ENCODE measurements around the gene KIF16B.

The KIF16B gene

DNA sequence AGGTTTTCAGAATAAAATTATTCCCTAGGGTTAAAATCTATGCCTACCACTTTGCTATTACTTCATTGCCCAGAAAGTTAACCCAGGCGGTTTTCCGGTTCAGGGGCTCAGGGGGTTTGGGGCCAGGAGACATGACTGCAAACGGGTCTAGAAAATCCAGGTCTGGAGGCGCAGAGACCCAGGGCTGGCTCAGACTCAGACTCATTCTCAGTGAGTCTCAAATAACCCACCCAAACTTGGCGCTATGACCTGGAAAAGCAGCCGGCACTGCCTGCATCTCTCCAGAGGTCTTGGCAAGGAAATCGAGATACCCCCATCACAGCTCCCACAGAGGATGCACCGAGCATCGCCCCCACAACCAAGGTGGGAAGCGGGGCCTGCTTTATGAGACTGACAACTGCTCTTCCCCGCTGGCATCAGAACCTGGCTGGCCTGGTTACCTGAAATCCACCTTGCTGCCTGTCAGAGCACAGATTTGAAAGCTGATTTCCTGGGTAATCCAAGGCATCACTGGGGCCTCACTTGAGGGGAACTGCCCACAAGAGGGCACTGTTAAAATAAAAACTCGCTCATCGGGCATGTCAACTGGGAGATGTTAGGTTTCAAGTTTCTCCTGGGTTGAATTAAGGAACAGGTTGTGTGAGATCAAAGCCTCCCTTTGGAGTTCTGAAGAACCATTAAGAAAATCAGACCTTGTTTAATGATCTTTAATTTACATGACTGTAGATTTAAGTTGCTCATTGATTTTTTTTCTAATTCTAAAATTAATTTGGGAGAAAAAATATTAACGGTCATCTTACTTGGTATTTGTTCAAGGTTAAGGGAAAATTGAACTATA lies 55.1 kb downstream of the KIF16B start:
- H3K27me3 ChIP-seq (ENCODE audit: low read depth): no peaks in the 10 kb centered on the region
- DNase-seq (ENCODE audit: low spot score in 2 of 2): peak; percentile 38 to 47
- in situ Hi-C loops (cut with MboI; ENCODE audit: low sequenced_read_pairs): no loop called here
- no peak overlapping the region for H3K4me3 ChIP-seq
- no peaks in the 10 kb centered on the region for H3K4me1 ChIP-seq
- H3K36me3 ChIP-seq (replicated peaks): no peaks in the 10 kb centered on the region
- H3K9me3 ChIP-seq: no peaks in the 10 kb centered on the region

DNA sequence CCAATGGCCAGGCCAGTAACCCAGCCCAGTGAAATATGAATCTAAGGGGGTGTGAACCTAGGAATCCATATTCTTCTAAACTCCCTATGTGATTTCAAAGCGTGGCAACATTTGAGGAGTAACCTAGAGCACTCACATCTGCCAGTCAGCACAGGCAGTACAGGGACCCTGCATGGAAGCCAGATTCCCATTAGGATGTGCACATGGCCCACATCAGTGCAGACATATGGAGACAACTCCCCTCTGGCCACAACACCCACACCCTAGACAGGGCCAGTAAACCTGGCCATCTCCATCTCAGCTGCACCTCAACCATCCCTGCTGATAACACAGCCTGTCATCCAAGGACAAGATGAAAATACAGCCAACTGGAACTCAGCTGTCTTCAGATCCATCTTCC lies 56.5 kb downstream of the KIF16B start:
- no peaks in the 10 kb centered on the region for H3K27me3 ChIP-seq (ENCODE audit: low read depth)
- H3K9me3 ChIP-seq: no peaks in the 10 kb centered on the region
- H3K36me3 ChIP-seq (replicated peaks): no peaks in the 10 kb centered on the region
- no peak for DNase-seq (ENCODE audit: low spot score in 2 of 2)
- in situ Hi-C loops (cut with MboI; ENCODE audit: low sequenced_read_pairs): no loop called here
- no peaks in the 10 kb centered on the region for H3K4me1 ChIP-seq
- H3K4me3 ChIP-seq: no peak overlapping the region

DNA sequence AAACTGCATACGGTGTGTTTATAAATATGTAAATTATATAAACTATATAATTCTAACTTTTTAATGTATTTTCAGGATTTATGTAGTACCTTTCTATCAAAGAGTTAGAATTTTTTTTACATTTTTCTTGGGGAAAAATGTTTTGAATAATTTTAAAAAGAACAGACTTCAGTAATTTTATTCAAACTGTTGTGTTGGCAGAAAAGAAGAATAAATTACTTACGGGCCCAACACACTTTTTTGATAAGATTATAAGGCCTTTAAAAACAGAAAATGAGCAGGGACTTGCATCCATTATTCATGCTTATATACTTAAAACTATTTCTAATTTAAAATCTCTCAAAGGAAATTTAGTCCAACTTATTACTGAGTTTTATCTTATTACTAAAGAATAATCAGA lies 58.2 kb downstream of the KIF16B start:
- Histone ChIP-seq H3K27me3 (ENCODE audit: low read depth) (no peaks in the 10 kb centered on the region), H3K4me3 (no peak overlapping the region), H3K36me3 (replicated peaks) (no peaks in the 10 kb centered on the region), H3K4me1 (no peaks in the 10 kb centered on the region), H3K9me3 (no peaks in the 10 kb centered on the region)
- in situ Hi-C loops (cut with MboI; ENCODE audit: low sequenced_read_pairs): no loop called here
- DNase-seq (ENCODE audit: low spot score in 2 of 2): no peak

DNA sequence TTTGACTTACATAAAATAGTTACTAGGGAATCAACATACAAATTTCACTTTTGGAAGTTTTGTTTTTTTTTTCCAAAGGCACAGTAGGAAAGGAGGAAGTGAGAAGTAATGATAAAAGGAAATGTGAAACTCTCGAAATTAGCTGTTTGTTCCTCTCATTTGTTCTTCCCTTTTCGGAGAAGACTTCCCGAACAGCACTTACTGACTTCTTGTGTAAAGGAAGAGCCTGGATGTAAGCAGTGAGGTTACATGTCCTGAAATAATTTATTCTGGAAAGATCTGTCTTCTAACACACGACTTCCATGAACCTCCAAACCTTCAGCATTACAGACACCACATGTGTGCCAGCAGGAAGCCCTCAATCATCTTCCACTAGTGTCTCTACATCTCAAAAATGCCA lies 59.1 kb downstream of the KIF16B start:
- no peak for DNase-seq (ENCODE audit: low spot score in 2 of 2)
- Histone ChIP-seq H3K36me3 (replicated peaks) (no peaks in the 10 kb centered on the region), H3K4me3 (no peak overlapping the region), H3K27me3 (ENCODE audit: low read depth) (no peaks in the 10 kb centered on the region), H3K9me3 (no peaks in the 10 kb centered on the region), H3K4me1 (no peaks in the 10 kb centered on the region)
- in situ Hi-C loops (cut with MboI; ENCODE audit: low sequenced_read_pairs): no loop called here

DNA sequence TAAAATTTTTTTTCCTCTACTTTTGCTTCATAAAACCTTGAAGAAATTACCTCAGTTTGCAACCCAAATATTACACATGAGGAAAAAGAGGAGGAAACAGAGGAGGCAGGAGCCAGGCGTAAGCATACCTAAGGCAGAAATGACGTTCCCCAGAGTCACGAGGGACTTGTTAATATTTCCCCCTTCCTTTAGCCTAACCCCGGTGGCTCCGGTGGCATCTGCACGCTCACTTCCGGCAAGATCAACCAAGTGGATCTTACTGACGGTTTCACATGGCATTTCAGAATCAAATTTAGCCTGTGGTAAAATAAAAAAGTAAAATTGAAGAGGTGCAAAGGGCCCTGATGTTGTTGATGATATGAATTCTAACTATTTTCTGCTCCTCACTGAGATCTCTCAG lies 67.4 kb downstream of the KIF16B start:
- in situ Hi-C loops (cut with MboI; ENCODE audit: low sequenced_read_pairs): no loop called here
- H3K27me3 ChIP-seq (ENCODE audit: low read depth): no peaks in the 10 kb centered on the region
- H3K4me1 ChIP-seq: no peaks in the 10 kb centered on the region
- no peaks in the 10 kb centered on the region for H3K9me3 ChIP-seq
- H3K36me3 ChIP-seq (replicated peaks): peaks cover 4% of the 10 kb centered on the region; the same call in 1 of the 2 replicates
- no peak overlapping the region for H3K4me3 ChIP-seq
- no peak for DNase-seq (ENCODE audit: low spot score in 2 of 2)

DNA sequence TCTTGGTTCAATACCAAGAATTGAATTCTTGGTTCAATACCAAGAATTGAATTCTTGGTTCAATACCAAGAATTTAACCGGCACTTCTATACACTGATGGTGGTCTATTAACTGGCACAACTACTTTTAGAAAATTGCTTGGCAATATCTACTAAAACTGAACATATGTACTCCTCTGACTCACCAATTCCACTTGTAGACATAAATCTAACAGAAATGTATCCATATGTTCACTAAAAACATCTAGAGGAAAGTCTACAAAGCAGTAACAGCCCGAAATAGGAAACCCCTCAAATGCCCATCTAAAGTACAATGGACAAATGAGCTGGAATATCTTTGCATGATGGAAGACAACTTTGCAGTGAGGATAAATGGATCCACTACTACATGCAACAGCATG lies 71.9 kb downstream of the KIF16B start:
- in situ Hi-C loops (cut with MboI; ENCODE audit: low sequenced_read_pairs): no loop called here
- H3K4me3 ChIP-seq: no peak overlapping the region
- H3K27me3 ChIP-seq (ENCODE audit: low read depth): no peaks in the 10 kb centered on the region
- H3K9me3 ChIP-seq: no peaks in the 10 kb centered on the region
- DNase-seq (ENCODE audit: low spot score in 2 of 2): no peak
- H3K36me3 ChIP-seq (replicated peaks): peaks cover 2% of the 10 kb centered on the region; the same call in 1 of the 2 replicates
- no peaks in the 10 kb centered on the region for H3K4me1 ChIP-seq

DNA sequence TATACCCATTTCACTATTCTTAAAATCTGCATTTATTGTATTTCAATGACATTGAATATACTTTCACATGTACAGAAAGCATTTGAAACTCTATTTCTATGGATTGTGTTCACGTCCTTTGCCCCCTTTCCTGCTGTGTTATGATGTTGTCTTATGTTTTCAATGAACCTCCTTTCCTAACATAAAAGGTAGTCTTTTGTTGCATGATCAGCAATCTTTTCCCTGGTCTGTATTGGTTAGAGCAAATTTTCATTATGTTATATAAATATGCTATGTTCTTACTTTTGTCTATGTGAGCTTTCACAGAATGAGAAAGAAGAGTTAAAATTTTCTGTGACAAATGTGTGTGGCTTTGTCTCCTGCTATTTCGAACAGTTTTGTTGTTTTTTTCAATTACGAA lies 73.1 kb downstream of the KIF16B start:
- Histone ChIP-seq H3K9me3 (no peaks in the 10 kb centered on the region), H3K4me3 (no peak overlapping the region), H3K36me3 (replicated peaks) (peaks cover 2% of the 10 kb centered on the region; the same call in 1 of the 2 replicates), H3K27me3 (ENCODE audit: low read depth) (no peaks in the 10 kb centered on the region), H3K4me1 (no peaks in the 10 kb centered on the region)
- DNase-seq (ENCODE audit: low spot score in 2 of 2): no peak
- in situ Hi-C loops (cut with MboI; ENCODE audit: low sequenced_read_pairs): no loop called here

DNA sequence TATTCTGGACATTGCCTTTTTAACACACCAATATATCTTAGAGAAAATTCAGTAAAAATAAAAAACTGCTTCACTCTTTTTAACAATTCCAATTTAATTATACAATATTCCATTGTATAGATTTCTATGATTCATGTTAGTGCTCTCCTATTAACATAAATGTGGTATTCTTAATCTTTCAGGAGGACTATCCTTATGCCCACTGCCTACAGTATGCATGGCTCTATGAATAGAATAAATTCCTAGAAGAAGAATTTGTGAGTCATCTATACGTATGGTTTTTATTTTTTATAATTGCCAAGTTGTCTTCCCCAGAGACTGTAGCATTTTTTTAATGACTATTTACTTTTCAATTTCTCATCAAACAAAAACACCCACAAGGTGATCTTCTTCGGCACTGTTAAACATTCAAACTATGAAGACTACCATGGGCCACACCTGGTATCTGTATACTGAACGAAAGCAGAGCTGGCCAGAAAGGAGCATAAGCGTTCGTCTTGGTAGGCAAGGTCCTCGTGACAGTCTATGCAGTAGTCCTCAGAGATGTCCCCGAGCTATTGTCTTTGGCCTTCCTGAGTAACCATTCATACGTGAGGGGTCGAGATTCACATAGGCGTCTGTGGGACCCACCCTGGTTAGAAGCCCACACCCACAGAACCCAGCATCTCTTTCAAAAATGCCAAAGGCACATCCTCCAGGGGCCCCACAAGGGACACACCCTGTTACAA lies 74.6 kb downstream of the KIF16B start:
- DNase-seq (ENCODE audit: low spot score in 2 of 2): no peak
- Histone ChIP-seq H3K4me3 (no peak overlapping the region), H3K9me3 (no peaks in the 10 kb centered on the region), H3K4me1 (no peaks in the 10 kb centered on the region), H3K36me3 (replicated peaks) (no peaks in the 10 kb centered on the region; the same call in 1 of the 2 replicates), H3K27me3 (ENCODE audit: low read depth) (no peaks in the 10 kb centered on the region)
- in situ Hi-C loops (cut with MboI; ENCODE audit: low sequenced_read_pairs): no loop called here

DNA sequence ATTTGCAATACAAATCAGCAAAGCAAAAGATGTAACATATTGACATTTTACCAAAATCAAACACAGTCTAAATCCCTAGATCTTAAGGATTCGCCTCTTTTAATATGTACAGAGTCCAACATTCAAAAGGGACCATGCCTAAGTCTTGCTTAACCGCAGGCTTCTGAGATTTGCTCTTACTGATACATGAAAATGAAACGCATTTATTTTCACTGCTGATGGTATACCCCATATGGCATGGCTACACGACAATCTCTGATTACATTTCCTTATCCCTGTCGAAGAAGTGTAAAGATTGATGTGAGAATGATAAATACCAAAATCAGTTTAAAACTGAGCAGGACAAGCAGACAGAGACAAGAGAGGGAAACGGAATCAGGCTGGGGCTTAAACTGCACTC lies 75.4 kb downstream of the KIF16B start:
- Histone ChIP-seq H3K9me3 (no peaks in the 10 kb centered on the region), H3K4me1 (no peaks in the 10 kb centered on the region), H3K4me3 (no peak overlapping the region), H3K36me3 (replicated peaks) (no peaks in the 10 kb centered on the region; the same call in 1 of the 2 replicates), H3K27me3 (ENCODE audit: low read depth) (no peaks in the 10 kb centered on the region)
- in situ Hi-C loops (cut with MboI; ENCODE audit: low sequenced_read_pairs): no loop called here
- no peak for DNase-seq (ENCODE audit: low spot score in 2 of 2)

DNA sequence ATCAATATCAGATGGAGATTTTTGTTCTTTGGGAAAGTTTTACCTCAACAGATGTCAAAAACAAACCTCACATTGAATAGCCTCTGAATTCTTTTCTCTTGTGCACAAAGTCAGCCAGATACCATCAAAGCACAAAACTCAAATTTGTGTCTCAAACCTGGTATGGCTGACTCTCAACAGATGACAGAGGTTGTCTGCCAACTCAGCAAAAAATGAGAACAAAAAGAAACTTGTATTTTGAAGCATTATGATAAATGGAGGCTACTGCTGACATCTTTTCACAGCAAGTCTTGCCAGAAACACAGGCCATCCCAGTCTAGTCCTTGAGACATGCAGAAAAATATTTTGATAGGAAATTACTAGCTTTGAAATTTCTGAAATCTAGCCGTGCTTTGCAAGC lies 79.8 kb downstream of the KIF16B start:
- Histone ChIP-seq H3K4me1 (no peaks in the 10 kb centered on the region), H3K9me3 (no peaks in the 10 kb centered on the region), H3K4me3 (no peak overlapping the region), H3K27me3 (ENCODE audit: low read depth) (no peaks in the 10 kb centered on the region), H3K36me3 (replicated peaks) (no peaks in the 10 kb centered on the region)
- DNase-seq (ENCODE audit: low spot score in 2 of 2): no peak
- in situ Hi-C loops (cut with MboI; ENCODE audit: low sequenced_read_pairs): no loop called here

DNA sequence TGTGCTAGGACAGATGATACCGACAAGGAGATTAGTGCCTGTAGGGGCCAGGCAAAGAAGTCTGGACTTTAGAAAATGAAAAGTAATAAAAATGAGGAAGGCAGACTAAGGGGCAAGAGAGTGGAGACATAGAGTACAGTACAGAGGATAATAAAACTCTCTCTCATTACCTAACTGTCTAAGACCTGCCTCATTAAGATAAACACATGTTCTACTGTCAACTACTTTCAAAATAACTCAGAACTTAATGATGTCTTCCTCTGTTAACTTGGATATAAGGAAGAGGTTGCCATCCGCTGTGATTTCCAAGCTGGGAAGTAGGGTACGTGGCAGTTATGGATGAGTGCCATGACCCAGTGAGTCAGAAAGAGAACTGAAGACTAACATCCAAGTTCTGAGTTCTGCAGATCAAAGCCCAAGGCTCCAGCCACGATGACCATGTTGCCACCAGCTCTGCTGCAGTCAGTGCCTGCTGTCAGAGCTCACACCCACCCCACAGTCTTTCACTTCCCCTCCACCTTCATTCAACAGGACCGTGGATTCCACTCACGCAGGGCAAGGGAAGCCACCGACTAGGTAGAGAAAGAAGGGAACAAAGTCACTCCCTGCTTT lies 81.8 kb downstream of the KIF16B start:
- Histone ChIP-seq H3K27me3 (ENCODE audit: low read depth) (no peaks in the 10 kb centered on the region), H3K36me3 (replicated peaks) (no peaks in the 10 kb centered on the region), H3K4me3 (no peak overlapping the region), H3K4me1 (no peaks in the 10 kb centered on the region), H3K9me3 (no peaks in the 10 kb centered on the region)
- in situ Hi-C loops (cut with MboI; ENCODE audit: low sequenced_read_pairs): no loop called here
- no peak for DNase-seq (ENCODE audit: low spot score in 2 of 2)

DNA sequence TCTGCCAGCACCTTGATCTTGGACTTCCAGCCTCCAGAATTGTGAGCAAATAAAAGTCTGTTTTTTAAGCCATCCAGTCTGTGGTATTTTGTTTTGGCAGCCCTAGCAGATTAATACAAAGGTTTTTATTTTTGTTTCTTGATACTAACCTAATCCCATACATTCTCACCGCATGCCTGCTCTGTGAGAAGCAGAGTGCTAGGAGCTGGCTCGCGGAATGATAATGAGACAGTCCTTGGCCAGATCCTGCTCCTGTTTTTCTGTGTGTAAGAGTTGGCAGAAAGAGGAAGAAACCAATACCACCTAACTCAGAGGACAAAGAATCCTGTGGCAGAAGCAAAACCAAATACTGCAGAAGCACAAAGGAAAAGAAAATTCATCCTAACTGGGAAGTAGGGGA lies 82.6 kb downstream of the KIF16B start:
- DNase-seq (ENCODE audit: low spot score in 2 of 2): no peak
- in situ Hi-C loops (cut with MboI; ENCODE audit: low sequenced_read_pairs): no loop called here

DNA sequence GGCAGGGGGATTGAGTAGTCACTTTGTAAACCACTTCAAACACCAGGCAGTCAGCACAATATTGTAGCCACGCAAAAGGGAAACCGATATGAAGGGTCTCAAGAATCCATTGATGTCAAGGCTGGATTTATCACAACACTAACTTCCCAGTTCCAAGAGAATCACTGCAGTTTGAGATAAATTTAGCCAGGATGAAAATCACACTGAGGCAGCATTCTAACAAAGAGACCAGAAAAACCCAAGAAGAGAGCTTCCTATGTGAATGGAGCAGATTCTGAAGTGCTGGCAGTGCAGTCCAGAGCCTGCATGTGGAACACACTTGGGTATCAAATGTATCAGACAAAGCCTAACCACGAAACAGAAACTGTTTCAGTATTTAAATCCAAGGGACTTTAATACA lies 84.6 kb downstream of the KIF16B start:
- DNase-seq (ENCODE audit: low spot score in 2 of 2): no peak
- Histone ChIP-seq H3K36me3 (replicated peaks) (no peaks in the 10 kb centered on the region), H3K27me3 (ENCODE audit: low read depth) (no peaks in the 10 kb centered on the region), H3K4me3 (no peak overlapping the region), H3K4me1 (no peaks in the 10 kb centered on the region), H3K9me3 (no peaks in the 10 kb centered on the region)
- in situ Hi-C loops (cut with MboI; ENCODE audit: low sequenced_read_pairs): no loop called here

More for the DNA sequence above, 82.6 kb downstream of the KIF16B start:
- no peaks in the 10 kb centered on the region for H3K27me3 ChIP-seq (ENCODE audit: low read depth)
- H3K4me3 ChIP-seq: no peak overlapping the region
- H3K9me3 ChIP-seq: no peaks in the 10 kb centered on the region
- H3K4me1 ChIP-seq: no peaks in the 10 kb centered on the region
- H3K36me3 ChIP-seq (replicated peaks): no peaks in the 10 kb centered on the region

DNA sequence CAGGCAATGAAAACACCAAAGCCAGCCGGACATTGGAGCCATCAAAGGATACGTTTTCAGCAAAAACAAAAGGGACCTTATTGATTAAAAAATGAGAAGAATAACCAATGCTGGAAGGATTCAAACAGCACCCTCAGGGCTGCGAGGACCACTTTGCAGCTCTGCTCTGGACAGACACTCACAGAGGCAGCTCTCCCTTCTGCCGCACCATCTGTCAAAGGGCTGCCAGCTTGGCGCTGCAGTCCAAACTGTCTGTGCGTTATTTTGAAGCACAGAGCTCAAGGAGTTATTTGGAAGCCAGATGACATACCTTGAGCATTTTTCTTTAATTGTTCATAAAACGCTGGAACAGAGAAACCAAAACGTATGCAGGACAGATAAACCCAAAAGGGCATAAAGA lies 85.2 kb downstream of the KIF16B start:
- Histone ChIP-seq H3K4me3 (no peak overlapping the region), H3K4me1 (no peaks in the 10 kb centered on the region), H3K36me3 (replicated peaks) (no peaks in the 10 kb centered on the region), H3K27me3 (ENCODE audit: low read depth) (no peaks in the 10 kb centered on the region), H3K9me3 (no peaks in the 10 kb centered on the region)
- in situ Hi-C loops (cut with MboI; ENCODE audit: low sequenced_read_pairs): no loop called here
- no peak for DNase-seq (ENCODE audit: low spot score in 2 of 2)

All from HAP-1 (cell line).